Hepatocyte (in vitro differentiated cells): Measurements from ENCODE around the gene RANBP1.

Experiments used
- EZH2 ChIP-seq: fragments of 200-600 bp; sonication (generic); IDR thresholded peaks from 2 replicates; pipeline ENCODE4 v1.6.1; 2016; ENCODE audit warnings: antibody characterized with exemption, mild to moderate bottlenecking, borderline replicate concordance
- EZH2phosphoT487 ChIP-seq: fragments of 200-600 bp; sonication (generic); IDR thresholded peaks from one replicate; pipeline ENCODE4 v1.6.1; 2018; ENCODE audit warnings: antibody characterized with exemption, mild to moderate bottlenecking, low read depth, moderate library complexity; ENCODE audit not compliant: unreplicated experiment, severe bottlenecking

DNA sequence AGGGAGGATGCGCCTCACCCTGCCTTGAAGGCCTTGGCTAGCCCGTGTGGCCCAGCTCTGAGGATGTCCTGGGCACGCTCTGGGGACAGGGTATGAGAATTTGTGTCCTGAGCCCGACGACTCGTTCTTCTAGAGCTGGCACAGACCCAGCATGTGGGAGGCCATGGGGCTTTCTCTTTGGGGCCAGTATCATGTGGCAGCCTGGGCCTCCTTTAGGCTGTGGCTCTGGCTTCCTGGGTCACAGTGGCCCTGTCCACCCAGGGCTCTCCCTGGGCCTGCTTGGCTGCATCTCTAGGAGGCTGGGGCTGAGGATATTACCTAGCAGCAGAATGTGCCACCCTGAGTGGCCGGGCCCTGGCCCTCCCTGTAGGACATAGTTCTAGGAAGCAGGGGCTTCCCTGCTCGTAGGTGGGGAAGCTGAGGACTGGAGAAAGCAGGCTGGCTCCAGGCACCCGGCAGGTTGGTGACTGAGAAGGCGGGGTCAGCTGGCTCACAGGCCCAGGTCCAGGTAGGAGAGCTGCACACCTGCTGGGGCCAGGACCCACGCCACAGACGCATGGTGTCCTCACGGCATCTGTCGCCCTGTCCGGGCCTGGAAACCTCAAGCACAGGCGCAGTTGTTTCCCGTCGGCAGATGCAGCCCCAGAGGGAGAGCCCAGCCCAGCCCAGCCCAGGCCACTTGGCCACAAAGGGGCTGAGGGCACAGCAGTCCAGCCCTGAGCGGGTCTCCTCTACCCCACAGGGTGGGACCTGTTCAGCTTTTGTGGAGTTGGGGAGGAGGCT is 28.2 kb downstream of the RANBP1 start:
- TF ChIP-seq EZH2: no peak
- no peak for TF ChIP-seq EZH2phosphoT487
